Skeletal muscle tissue (tissue), 4 donors: ENCODE measurements around the gene GALNT17. TPM values are rescaled to one million over a fixed set of nuclear protein-coding genes. Genes with fewer than 3 reads are reported as not detected.
"Not testable (repeated sequence)": the region's sequence is repeated elsewhere in the genome, so short reads cannot be mapped to it uniquely, and the experiment has no call there.

ENCODE experiments used
- H3K27ac ChIP-seq: one replicate; pipeline ENCODE4 v1.7.0; 2013; ENCODE audit warnings: mild to moderate bottlenecking, low read depth, low read length, inconsistent platforms
- H3K27me3 ChIP-seq, 3 donors: one replicate each; pipeline ENCODE4 v1.7.0; 2013; ENCODE audit warnings: low read length in 3 of 3; ENCODE audit not compliant: control insufficient read depth in 3 of 3, insufficient read depth in 3 of 3
- H3K36me3 ChIP-seq, 3 donors: one replicate each; pipeline ENCODE4 v1.7.0; 2013; ENCODE audit warnings: low read length in 3 of 3; ENCODE audit not compliant: control insufficient read depth in 3 of 3, insufficient read depth in 3 of 3
- H3K4me1 ChIP-seq, 3 donors: one replicate each; pipeline ENCODE4 v1.7.0; 2013; ENCODE audit warnings: low read length in 3 of 3, mild to moderate bottlenecking in 3 of 3; ENCODE audit not compliant: control insufficient read depth in 3 of 3, insufficient read depth in 3 of 3
- H3K4me3 ChIP-seq, 3 donors: one replicate each; pipeline ENCODE4 v1.7.0; 2013; ENCODE audit warnings: low read length in 3 of 3
- H3K9ac ChIP-seq, 3 donors: one replicate each; pipeline ENCODE4 v1.7.0; 2013; ENCODE audit warnings: low read length in 3 of 3, mild to moderate bottlenecking in 3 of 3, moderate library complexity in 2 of 3, low read depth in 1 of 3
- H3K9me3 ChIP-seq, 3 donors: one replicate each; pipeline ENCODE4 v1.7.0; 2013; ENCODE audit warnings: low read length in 3 of 3; ENCODE audit not compliant: control insufficient read depth in 3 of 3
- total RNA-seq: library from RNA; depleted of rRNA; stranded (reverse); fragments of >200 nt; gene quantifications from one replicate; pipeline ENCODE4 v1.2.3, GENCODE V29; 2014
- donor health status: Osteomylitis.

GALNT17 gene
- total RNA-seq, 1 donor from 2014 or later = 24.5 TPM

- H3K9ac ChIP-seq = no peak overlapping the region
- H3K9me3 ChIP-seq = no peaks in the 10 kb centered on the region
- peaks cover 2 to 6% (median 4%) of the 10 kb centered on the region in 3 donors for H3K4me1 ChIP-seq
- H3K27me3 ChIP-seq = no peaks in the 10 kb centered on the region
- H3K4me3 ChIP-seq = no peak overlapping the region
- H3K27ac ChIP-seq = no peak overlapping the region
- no peaks in the 10 kb centered on the region for H3K36me3 ChIP-seq
These were observed 493.6 kb downstream of the GALNT17 start for GRCh38 chr7:71625545-71625944.

GRCh38 chr7:71626206-71626605 lies 494.3 kb downstream of the GALNT17 start:
- Histone ChIP-seq H3K4me3 (no peak overlapping the region), H3K9me3 (no peaks in the 10 kb centered on the region), H3K4me1 (peaks cover 4 to 8% (median 6%) of the 10 kb centered on the region in 3 donors), H3K27me3 (no peaks in the 10 kb centered on the region), H3K27ac (no peak overlapping the region), H3K36me3 (no peaks in the 10 kb centered on the region), H3K9ac (no peak overlapping the region)

- H3K9ac ChIP-seq = no peak overlapping the region
- no peaks in the 10 kb centered on the region for H3K27me3 ChIP-seq
- H3K4me3 ChIP-seq = no peak overlapping the region
- H3K36me3 ChIP-seq = no peaks in the 10 kb centered on the region
- no peak overlapping the region for H3K27ac ChIP-seq
- peaks cover 4 to 8% (median 6%) of the 10 kb centered on the region in 3 donors for H3K4me1 ChIP-seq
- H3K9me3 ChIP-seq = no peaks in the 10 kb centered on the region
These were observed 495.7 kb downstream of the GALNT17 start for GRCh38 chr7:71627651-71628050.

GRCh38 chr7:71630516-71630915 lies 498.6 kb downstream of the GALNT17 start:
- H3K27ac ChIP-seq = no peak overlapping the region

GRCh38 chr7:71633551-71634008 lies 501.6 kb downstream of the GALNT17 start:
- Histone ChIP-seq H3K4me3 (no peak overlapping the region), H3K27me3 (no peaks in the 10 kb centered on the region), H3K9ac (no peak overlapping the region), H3K36me3 (no peaks in the 10 kb centered on the region), H3K27ac (no peak overlapping the region), H3K4me1 (peaks cover 9 to 17% (median 13%) of the 10 kb centered on the region in 3 donors), H3K9me3 (no peaks in the 10 kb centered on the region)

More at GRCh38 chr7:71630516-71630915, 498.6 kb downstream of the GALNT17 start:
- Histone ChIP-seq H3K4me3 (no peak overlapping the region), H3K36me3 (no peaks in the 10 kb centered on the region), H3K4me1 (peaks cover 6 to 13% (median 9%) of the 10 kb centered on the region in 3 donors), H3K27me3 (no peaks in the 10 kb centered on the region), H3K9ac (no peak overlapping the region), H3K9me3 (no peaks in the 10 kb centered on the region)

- H3K4me1 ChIP-seq = peaks cover 6 to 11% (median 6%) of the 10 kb centered on the region in 3 donors
- not testable (repeated sequence) for H3K27ac ChIP-seq, H3K9ac ChIP-seq, H3K27me3 ChIP-seq, H3K9me3 ChIP-seq, H3K36me3 ChIP-seq, H3K4me3 ChIP-seq
These were observed 503.9 kb downstream of the GALNT17 start for GRCh38 chr7:71635849-71636248.

- no peak overlapping the region for H3K9ac ChIP-seq
- H3K27me3 ChIP-seq = no peaks in the 10 kb centered on the region
- H3K4me3 ChIP-seq = no peak overlapping the region
- H3K36me3 ChIP-seq = no peaks in the 10 kb centered on the region
- no peaks in the 10 kb centered on the region for H3K9me3 ChIP-seq
- H3K27ac ChIP-seq = no peak overlapping the region
- H3K4me1 ChIP-seq = peaks cover 5 to 11% (median 5%) of the 10 kb centered on the region in 3 donors
These were observed 504.4 kb downstream of the GALNT17 start for GRCh38 chr7:71636329-71636728.

- Histone ChIP-seq H3K27ac (no peak overlapping the region), H3K4me3 (no peak overlapping the region), H3K4me1 (peaks cover 5 to 11% (median 5%) of the 10 kb centered on the region in 3 donors), H3K27me3 (no peaks in the 10 kb centered on the region), H3K9me3 (no peaks in the 10 kb centered on the region), H3K9ac (no peak overlapping the region), H3K36me3 (no peaks in the 10 kb centered on the region)
These were observed 505.6 kb downstream of the GALNT17 start for GRCh38 chr7:71637578-71637977.

- peaks cover 4 to 11% (median 4%) of the 10 kb centered on the region in 3 donors for H3K4me1 ChIP-seq
- no peak overlapping the region for H3K9ac ChIP-seq
- no peak overlapping the region for H3K4me3 ChIP-seq
- no peak overlapping the region for H3K27ac ChIP-seq
- H3K36me3 ChIP-seq = no peaks in the 10 kb centered on the region
- H3K27me3 ChIP-seq = no peaks in the 10 kb centered on the region
- no peaks in the 10 kb centered on the region for H3K9me3 ChIP-seq
These were observed 506.2 kb downstream of the GALNT17 start for GRCh38 chr7:71638108-71638507.

DNA sequence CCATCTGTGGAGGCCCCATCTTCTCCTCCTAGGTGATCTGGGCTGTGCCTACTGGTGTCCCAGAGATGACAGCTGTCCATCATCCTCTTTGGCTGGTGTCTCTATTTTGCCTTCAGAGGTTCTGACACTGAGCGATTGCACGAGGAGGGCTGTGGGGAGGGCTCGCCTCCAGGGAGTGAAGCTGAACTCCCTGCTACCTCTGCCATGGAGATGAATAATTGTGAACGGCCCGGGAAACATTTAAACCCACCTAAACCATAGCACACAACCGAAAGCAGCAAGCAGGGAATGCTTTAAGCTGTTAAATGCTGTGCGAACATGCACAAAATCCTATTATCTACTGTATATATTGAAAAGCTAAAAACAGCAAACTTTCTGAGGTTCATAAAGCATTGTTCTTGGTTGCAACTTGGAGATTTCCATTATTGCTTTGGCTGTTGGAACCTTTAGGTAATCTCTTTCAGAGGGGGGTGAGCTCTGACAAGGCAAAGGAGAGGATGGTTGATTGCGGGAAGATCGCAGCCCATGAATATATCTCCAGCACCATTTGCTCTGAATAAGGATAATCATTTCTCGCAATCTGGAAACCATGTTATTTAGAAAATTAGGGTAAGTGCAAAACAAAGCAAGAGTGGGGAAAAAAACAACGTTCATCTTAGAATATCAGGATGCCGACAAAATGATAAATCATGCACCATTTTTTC lies 507.6 kb downstream of the GALNT17 start:
- no peaks in the 10 kb centered on the region for H3K9me3 ChIP-seq
- H3K9ac ChIP-seq = no peak overlapping the region
- H3K4me1 ChIP-seq = peaks cover 0 to 11% (median 0%) of the 10 kb centered on the region in 3 donors
- no peak overlapping the region for H3K27ac ChIP-seq
- no peak overlapping the region for H3K4me3 ChIP-seq
- H3K36me3 ChIP-seq = no peaks in the 10 kb centered on the region
- H3K27me3 ChIP-seq = no peaks in the 10 kb centered on the region
